Uterus (tissue), 4 donors: ENCODE measurements around the gene UBIAD1. TPM values are rescaled to one million over a fixed set of nuclear protein-coding genes. Genes with fewer than 3 reads are reported as not detected.

Experiments
- DNase-seq, 2 donors: peaks; one replicate each; pipeline ENCODE4 v3.0.0-alpha.2; 2019 to 2020
- H3K27ac ChIP-seq, 2 donors: fragments of 200-600 bp; sonication (generic); 1 replicate in 1 of 2; 2 replicates in 1 of 2; pipeline ENCODE4 v1.5.1; 2016 to 2018
- H3K27me3 ChIP-seq, 2 donors: fragments of 200-600 bp; sonication (generic); one replicate each; pipeline ENCODE4 v1.5.1; 2018 to 2019; ENCODE audit warnings: control low read depth in 1 of 2
- H3K36me3 ChIP-seq, 2 donors: fragments of 200-600 bp; sonication (generic); one replicate each; pipeline ENCODE4 v1.5.1; 2019; ENCODE audit warnings: control low read depth in 1 of 2
- H3K4me1 ChIP-seq, 2 donors: fragments of 200-600 bp; sonication (generic); one replicate each; pipeline ENCODE4 v1.5.1; 2018 to 2019; ENCODE audit warnings: control low read depth in 1 of 2
- H3K4me3 ChIP-seq, 2 donors: fragments of 200-600 bp; sonication (generic); 1 replicate in 1 of 2; 2 replicates in 1 of 2; pipeline ENCODE4 v1.5.1; 2018 to 2019; ENCODE audit warnings: mild to moderate bottlenecking in 1 of 2
- H3K9me3 ChIP-seq, 2 donors: fragments of 200-600 bp; sonication (generic); one replicate each; pipeline ENCODE4 v1.5.1; 2019; ENCODE audit warnings: control low read depth in 1 of 2
- POLR2A ChIP-seq, 2 donors: fragments of 450-650 bp; IDR thresholded peaks; one replicate each; pipeline ENCODE4 v1.6.1; 2016; ENCODE audit warnings: antibody characterized with exemption in 2 of 2, mild to moderate bottlenecking in 1 of 2, moderate library complexity in 1 of 2
- intact Hi-C: fragments of 100-400 bp; cut with DNase I; formaldehyde crosslinking; loops from one replicate; pipeline ENCODE4 v1.15.1; 2023; ENCODE audit warnings: low total_unique reads
- total RNA-seq, 4 donors: library from RNA; depleted of rRNA in 3 of 4; stranded (reverse); fragments of >200 nt in 3 of 4; gene quantifications; one replicate each; pipeline versions ENCODE4 v1.1.0 to v1.2.4, GENCODE V29; 2014 to 2023
- TF ChIP-seq, protein P1 (sequence below), 4 experiments: fragments of 200-600 bp in 2 of 4; fragments of 450-650 bp in 2 of 4; sonication (generic) in 2 of 4; IDR thresholded peaks; one replicate each; pipeline ENCODE4 v1.5.1; 2016 to 2019; ENCODE audit warnings: antibody characterized with exemption in 4 of 4, mild to moderate bottlenecking in 2 of 4, moderate library complexity in 1 of 4
- donor health status: DM: yes; HTN: yes; CAD: no.

The UBIAD1 gene, protein sequence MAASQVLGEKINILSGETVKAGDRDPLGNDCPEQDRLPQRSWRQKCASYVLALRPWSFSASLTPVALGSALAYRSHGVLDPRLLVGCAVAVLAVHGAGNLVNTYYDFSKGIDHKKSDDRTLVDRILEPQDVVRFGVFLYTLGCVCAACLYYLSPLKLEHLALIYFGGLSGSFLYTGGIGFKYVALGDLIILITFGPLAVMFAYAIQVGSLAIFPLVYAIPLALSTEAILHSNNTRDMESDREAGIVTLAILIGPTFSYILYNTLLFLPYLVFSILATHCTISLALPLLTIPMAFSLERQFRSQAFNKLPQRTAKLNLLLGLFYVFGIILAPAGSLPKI
- total RNA-seq: 10 to 100 TPM in 2 of 4 donors, 1 to 10 TPM in 2; 1.2 to 21.2 (median 7.4) TPM

DNA sequence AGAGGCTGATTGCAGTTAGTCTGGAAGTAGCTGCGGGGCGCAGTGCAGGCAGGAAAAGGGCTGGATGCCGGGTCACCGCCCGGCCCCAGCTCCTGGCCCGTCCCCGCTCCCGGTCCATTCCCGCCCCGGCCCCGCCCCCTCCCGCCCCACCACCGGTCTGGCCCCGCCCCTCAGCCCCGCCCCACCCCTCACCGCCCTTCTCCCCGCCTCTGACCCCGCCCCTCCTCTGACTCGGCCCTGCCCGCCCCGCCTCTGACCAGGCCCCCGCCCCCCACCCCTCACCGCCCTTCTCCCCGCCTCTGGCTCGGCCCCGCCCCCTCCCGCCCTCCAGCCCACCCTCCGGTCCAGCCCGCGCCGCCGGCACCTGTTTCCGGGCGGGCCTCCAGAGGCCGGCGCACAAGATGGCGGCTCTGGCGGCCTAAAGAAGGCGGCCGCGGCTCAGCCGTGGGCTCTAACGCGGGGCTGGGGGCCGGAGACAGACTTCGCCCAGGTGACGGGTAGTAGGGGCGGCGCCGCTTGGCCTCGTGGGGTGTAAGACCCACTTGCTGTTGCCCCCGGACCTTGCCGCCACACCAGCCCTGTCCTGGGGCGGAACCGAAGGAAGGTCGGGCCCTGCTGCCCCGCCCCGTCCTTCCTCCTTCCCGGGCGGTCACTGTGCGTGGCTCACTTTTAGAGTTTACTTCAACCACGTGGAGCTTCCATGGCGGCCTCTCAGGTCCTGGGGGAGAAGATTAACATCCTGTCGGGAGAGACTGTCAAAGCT, at the start of gene UBIAD1:
Gene UBIAD1, plus strand, starts transcription at position 367 of the 763 bp plus-strand sequence. Its CDS starts 334 bp downstream, at position 701.
- no peaks in the 10 kb centered on the region for H3K27me3 ChIP-seq
- H3K4me1 ChIP-seq: peaks cover 0 to 6% of the 10 kb centered on the region in 2 donors
- intact Hi-C loops: no loop called here
- peak; percentile 80 to 89 for DNase-seq
- TF ChIP-seq, protein P1, sequence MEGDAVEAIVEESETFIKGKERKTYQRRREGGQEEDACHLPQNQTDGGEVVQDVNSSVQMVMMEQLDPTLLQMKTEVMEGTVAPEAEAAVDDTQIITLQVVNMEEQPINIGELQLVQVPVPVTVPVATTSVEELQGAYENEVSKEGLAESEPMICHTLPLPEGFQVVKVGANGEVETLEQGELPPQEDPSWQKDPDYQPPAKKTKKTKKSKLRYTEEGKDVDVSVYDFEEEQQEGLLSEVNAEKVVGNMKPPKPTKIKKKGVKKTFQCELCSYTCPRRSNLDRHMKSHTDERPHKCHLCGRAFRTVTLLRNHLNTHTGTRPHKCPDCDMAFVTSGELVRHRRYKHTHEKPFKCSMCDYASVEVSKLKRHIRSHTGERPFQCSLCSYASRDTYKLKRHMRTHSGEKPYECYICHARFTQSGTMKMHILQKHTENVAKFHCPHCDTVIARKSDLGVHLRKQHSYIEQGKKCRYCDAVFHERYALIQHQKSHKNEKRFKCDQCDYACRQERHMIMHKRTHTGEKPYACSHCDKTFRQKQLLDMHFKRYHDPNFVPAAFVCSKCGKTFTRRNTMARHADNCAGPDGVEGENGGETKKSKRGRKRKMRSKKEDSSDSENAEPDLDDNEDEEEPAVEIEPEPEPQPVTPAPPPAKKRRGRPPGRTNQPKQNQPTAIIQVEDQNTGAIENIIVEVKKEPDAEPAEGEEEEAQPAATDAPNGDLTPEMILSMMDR (IDR thresholded peaks at IDR 0.05): peak in 1 of 4 experiments; percentile 11
- peak in 1 of 2 donors; percentile 62 for TF ChIP-seq POLR2A (IDR thresholded peaks at IDR 0.05)
- no peaks in the 10 kb centered on the region for H3K36me3 ChIP-seq
- peak within 1 kb of the TSS; percentile 79 to 80 for H3K4me3 ChIP-seq
- H3K9me3 ChIP-seq: no peaks in the 10 kb centered on the region
- peak within 1 kb of the TSS; percentile 82 for H3K27ac ChIP-seq

DNA sequence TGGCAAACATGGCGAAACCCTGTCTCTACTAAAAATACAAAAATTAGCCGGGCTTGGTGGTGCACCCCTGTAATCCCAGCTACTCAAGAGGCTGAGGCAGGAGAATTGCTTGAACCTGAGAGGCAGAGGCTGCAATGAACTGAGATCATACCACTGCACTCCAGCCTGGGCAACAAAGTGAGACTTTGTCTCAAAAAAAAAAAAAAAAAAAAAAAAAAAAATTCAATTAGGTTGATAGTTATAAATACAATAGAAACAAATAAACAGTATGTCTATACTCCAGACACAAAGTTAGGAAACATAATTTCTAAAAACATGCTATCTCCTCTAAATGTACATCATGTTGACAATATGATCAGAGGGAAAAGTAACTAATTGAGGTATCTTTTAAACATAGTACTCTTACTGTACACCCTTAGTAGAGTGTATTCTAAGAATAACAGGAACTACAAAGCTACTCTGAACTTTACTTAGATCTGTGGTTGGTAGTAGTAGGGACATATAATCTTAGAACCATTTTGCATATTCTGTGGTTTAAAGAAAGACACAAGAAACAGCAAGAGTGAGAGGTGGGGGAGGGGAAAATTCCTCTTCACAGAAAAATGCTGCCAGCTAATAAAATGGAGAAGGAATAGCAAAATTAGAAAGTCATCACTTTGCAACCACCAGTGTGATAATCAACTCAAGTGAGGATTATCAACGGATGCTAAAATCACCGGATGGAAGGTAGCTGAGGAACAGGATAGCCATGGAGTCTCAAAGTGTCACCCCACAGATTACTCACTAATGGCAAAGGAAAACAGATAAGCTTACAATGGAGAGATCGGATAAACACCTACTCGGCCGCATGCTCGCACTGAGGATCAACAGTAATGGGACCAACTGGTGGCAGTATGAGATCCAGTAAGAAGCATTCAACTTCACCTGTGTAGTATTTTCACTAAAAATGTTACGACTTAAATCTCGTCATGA, 45.6 kb upstream of the UBIAD1 start:
- Histone ChIP-seq H3K36me3 (no peaks in the 10 kb centered on the region), H3K4me1 (no peaks in the 10 kb centered on the region), H3K4me3 (no peak overlapping the region), H3K9me3 (no peaks in the 10 kb centered on the region), H3K27ac (no peak overlapping the region), H3K27me3 (no peaks in the 10 kb centered on the region)
- no peak for DNase-seq
- intact Hi-C loops: no loop called here
- TF ChIP-seq, protein P1 (IDR thresholded peaks at IDR 0.05): no peak
- TF ChIP-seq POLR2A (IDR thresholded peaks at IDR 0.05): no peak

DNA sequence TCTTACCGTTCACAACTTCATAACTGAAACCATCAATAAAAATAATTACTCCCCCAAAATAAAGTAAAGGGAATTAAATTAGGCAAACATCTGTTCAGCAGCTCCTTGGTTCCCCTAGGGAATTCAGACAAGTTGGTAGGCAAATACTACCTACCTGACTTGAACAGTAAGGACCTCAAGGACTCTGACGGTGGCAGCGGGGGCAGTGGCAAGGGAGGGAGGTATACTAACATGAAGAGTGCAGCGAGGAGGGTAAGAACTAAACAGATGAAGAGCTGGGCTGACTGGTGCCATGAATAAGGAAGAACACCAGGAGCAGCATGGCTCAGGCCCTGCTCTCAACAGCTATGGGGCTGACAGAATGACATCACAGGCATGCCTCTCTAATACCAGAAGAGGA, 43.8 kb upstream of the UBIAD1 start:
- no peak overlapping the region for H3K27ac ChIP-seq
- no peaks in the 10 kb centered on the region for H3K27me3 ChIP-seq
- TF ChIP-seq POLR2A (IDR thresholded peaks at IDR 0.05): no peak
- TF ChIP-seq, protein P1 (IDR thresholded peaks at IDR 0.05): no peak
- no peak for DNase-seq
- intact Hi-C loops: no loop called here
- no peaks in the 10 kb centered on the region for H3K36me3 ChIP-seq
- no peaks in the 10 kb centered on the region for H3K9me3 ChIP-seq
- no peak overlapping the region for H3K4me3 ChIP-seq
- H3K4me1 ChIP-seq: no peaks in the 10 kb centered on the region

DNA sequence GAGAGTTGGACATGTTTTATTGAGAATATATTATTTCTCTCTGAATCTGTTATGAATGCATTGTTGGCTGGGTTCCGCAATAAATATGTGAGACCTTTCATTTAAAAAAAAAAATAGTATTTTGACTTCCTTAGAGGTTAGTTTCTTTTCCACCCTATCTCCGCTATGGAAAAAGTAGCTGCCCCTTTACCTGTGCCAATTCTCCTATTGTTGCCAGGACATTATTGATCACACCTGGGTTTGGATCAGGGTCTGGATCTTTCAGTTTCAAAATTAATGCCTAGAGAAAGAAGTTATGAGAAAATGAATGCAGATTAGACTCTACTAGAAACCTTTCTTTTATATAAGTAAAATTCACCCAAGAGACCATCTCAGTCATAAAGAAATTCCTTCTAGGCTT, 39.8 kb upstream of the UBIAD1 start:
- Histone ChIP-seq H3K27ac (no peak overlapping the region), H3K9me3 (no peaks in the 10 kb centered on the region), H3K4me1 (no peaks in the 10 kb centered on the region), H3K36me3 (no peaks in the 10 kb centered on the region), H3K4me3 (no peak overlapping the region), H3K27me3 (no peaks in the 10 kb centered on the region)
- intact Hi-C loops: loop anchor here (10.0 kb wide), 1 partner anchor 412 kb away; no protein-coding TSS in a partner anchor
- TF ChIP-seq POLR2A (IDR thresholded peaks at IDR 0.05): no peak
- TF ChIP-seq, protein P1 (IDR thresholded peaks at IDR 0.05): no peak
- DNase-seq: no peak
